Measurements from ENCODE around the gene ARHGAP32.

GRCh38 chr11:128915149-128915521 is 277.0 kb downstream of the ARHGAP32 start:
- TF ChIP-seq POLR2A (IDR thresholded peaks at IDR 0.05; ENCODE audit: extremely low read depth, insufficient read length) (no peak), CTCF (IDR thresholded peaks at IDR 0.05; ENCODE audit: low read depth, low read length) (no peak)

All from NB4 (cell line).